HEK293 (cell line): ENCODE data around the gene PMEL.

ENCODE experiments used
- AEBP2 ChIP-seq: fragments of 450-650 bp; formaldehyde crosslinking; IDR thresholded peaks from 2 replicates; pipeline ENCODE4 v1.5.1; 2016; ENCODE audit warnings: missing biosample characterization, missing genetic modification characterization, borderline replicate concordance
- BCL11A ChIP-seq: fragments of 450-650 bp; formaldehyde crosslinking; IDR thresholded peaks from 2 replicates; pipeline ENCODE4 v1.5.1; 2016; ENCODE audit warnings: low read depth, missing biosample characterization, missing genetic modification characterization
- ELK4 ChIP-seq: IDR thresholded peaks from 2 replicates; pipeline ENCODE4 v1.6.1; 2011; ENCODE audit warnings: mild to moderate bottlenecking, low read depth, low read length, borderline replicate concordance
- HOXA7 ChIP-seq: sonication (generic); formaldehyde crosslinking; IDR thresholded peaks from 2 replicates; pipeline ENCODE4 v1.8.1; 2022; ENCODE audit warnings: missing genetic modification reagents, borderline replicate concordance
- INSM2 ChIP-seq: fragments of 450-650 bp; formaldehyde crosslinking; IDR thresholded peaks from 2 replicates; pipeline ENCODE4 v1.5.1; 2016; ENCODE audit warnings: missing biosample characterization, missing genetic modification characterization
- OVOL3 ChIP-seq: fragments of 450-650 bp; formaldehyde crosslinking; IDR thresholded peaks from 2 replicates; pipeline ENCODE4 v1.5.1; 2016; ENCODE audit warnings: missing biosample characterization, missing genetic modification characterization
- PRDM6 ChIP-seq: fragments of 450-650 bp; formaldehyde crosslinking; IDR thresholded peaks from 2 replicates; pipeline ENCODE4 v1.5.1; 2017; ENCODE audit warnings: missing biosample characterization, missing genetic modification characterization
- ZBTB10 ChIP-seq: fragments of 450-650 bp; formaldehyde crosslinking; IDR thresholded peaks from 2 replicates; pipeline ENCODE4 v1.5.1; 2016; ENCODE audit warnings: missing biosample characterization, missing genetic modification characterization
- ZBTB21 ChIP-seq: fragments of 450-650 bp; formaldehyde crosslinking; IDR thresholded peaks from 2 replicates; pipeline ENCODE4 v1.5.1; 2017; ENCODE audit warnings: missing biosample characterization, missing genetic modification characterization
- ZEB2 ChIP-seq: fragments of 450-650 bp; formaldehyde crosslinking; IDR thresholded peaks from 2 replicates; pipeline ENCODE4 v1.5.1; 2016; ENCODE audit warnings: missing biosample characterization, missing genetic modification characterization
- ZFP69B ChIP-seq: fragments of 450-650 bp; formaldehyde crosslinking; IDR thresholded peaks from 2 replicates; pipeline ENCODE4 v1.5.1; 2016; ENCODE audit warnings: missing biosample characterization, missing genetic modification characterization
- ZNF16 ChIP-seq: fragments of 450-650 bp; formaldehyde crosslinking; IDR thresholded peaks from 2 replicates; pipeline ENCODE4 v1.5.1; 2016; ENCODE audit warnings: low read depth, missing biosample characterization, missing genetic modification characterization
- ZNF19 ChIP-seq: fragments of 450-650 bp; formaldehyde crosslinking; IDR thresholded peaks from 2 replicates; pipeline ENCODE4; 2016; ENCODE audit warnings: missing biosample characterization, missing genetic modification characterization, low read depth
- ZNF391 ChIP-seq: fragments of 450-650 bp; formaldehyde crosslinking; IDR thresholded peaks from 2 replicates; pipeline ENCODE4 v1.5.1; 2016; ENCODE audit warnings: low read depth, missing biosample characterization, missing genetic modification characterization, borderline replicate concordance
- ZNF548 ChIP-seq: fragments of 450-650 bp; formaldehyde crosslinking; IDR thresholded peaks from 2 replicates; pipeline ENCODE4 v1.5.1; 2016; ENCODE audit warnings: missing biosample characterization, missing genetic modification characterization
- ZNF626 ChIP-seq: fragments of 450-650 bp; sonication (Bioruptor Pico); formaldehyde crosslinking; IDR thresholded peaks from 2 replicates; pipeline ENCODE4 v1.5.1; 2018; ENCODE audit warnings: missing biosample characterization, missing genetic modification characterization, inconsistent platforms
- ZNF660 ChIP-seq: fragments of 450-650 bp; IDR thresholded peaks from 2 replicates; pipeline ENCODE4 v1.5.1; 2018; ENCODE audit warnings: missing biosample characterization, mild to moderate bottlenecking, missing genetic modification characterization
- ZNF677 ChIP-seq: fragments of 450-650 bp; IDR thresholded peaks from 2 replicates; pipeline ENCODE4 v1.5.0; 2018; ENCODE audit warnings: missing biosample characterization, mild to moderate bottlenecking, missing genetic modification characterization, moderate library complexity
- ZNF692 ChIP-seq: fragments of 450-650 bp; formaldehyde crosslinking; IDR thresholded peaks from 2 replicates; pipeline ENCODE4 v1.5.1; 2016; ENCODE audit warnings: missing biosample characterization, missing genetic modification characterization
- ZNF707 ChIP-seq: fragments of 450-650 bp; formaldehyde crosslinking; IDR thresholded peaks from 2 replicates; pipeline ENCODE4 v1.5.1; 2016; ENCODE audit warnings: missing biosample characterization, missing genetic modification characterization
- ZNF768 ChIP-seq: fragments of 450-650 bp; formaldehyde crosslinking; IDR thresholded peaks from 2 replicates; pipeline ENCODE4 v1.5.1; 2018; ENCODE audit warnings: missing biosample characterization, mild to moderate bottlenecking, missing genetic modification characterization
- ZNF777 ChIP-seq: fragments of 450-650 bp; formaldehyde crosslinking; IDR thresholded peaks from 2 replicates; pipeline ENCODE4 v1.5.1; 2017; ENCODE audit warnings: missing biosample characterization, missing genetic modification characterization, borderline replicate concordance
- ZNF830 ChIP-seq: fragments of 450-650 bp; IDR thresholded peaks from 2 replicates; pipeline ENCODE4 v1.5.0; 2018; ENCODE audit warnings: missing biosample characterization, missing genetic modification characterization, low read depth, mild to moderate bottlenecking, moderate library complexity
- ZNF843 ChIP-seq: fragments of 450-650 bp; formaldehyde crosslinking; IDR thresholded peaks from 2 replicates; pipeline ENCODE4 v1.5.1; 2016; ENCODE audit warnings: missing biosample characterization, missing genetic modification characterization
- TF ChIP-seq, protein P1 (sequence below): fragments of 450-650 bp; formaldehyde crosslinking; IDR thresholded peaks from 2 replicates; pipeline ENCODE4 v1.5.1; 2016; ENCODE audit warnings: missing biosample characterization, missing genetic modification characterization
- TF ChIP-seq, protein P2 (sequence below): fragments of 450-650 bp; formaldehyde crosslinking; IDR thresholded peaks from 2 replicates; pipeline ENCODE4 v1.5.1; 2016; ENCODE audit warnings: missing biosample characterization, missing genetic modification characterization

The PMEL gene

DNA sequence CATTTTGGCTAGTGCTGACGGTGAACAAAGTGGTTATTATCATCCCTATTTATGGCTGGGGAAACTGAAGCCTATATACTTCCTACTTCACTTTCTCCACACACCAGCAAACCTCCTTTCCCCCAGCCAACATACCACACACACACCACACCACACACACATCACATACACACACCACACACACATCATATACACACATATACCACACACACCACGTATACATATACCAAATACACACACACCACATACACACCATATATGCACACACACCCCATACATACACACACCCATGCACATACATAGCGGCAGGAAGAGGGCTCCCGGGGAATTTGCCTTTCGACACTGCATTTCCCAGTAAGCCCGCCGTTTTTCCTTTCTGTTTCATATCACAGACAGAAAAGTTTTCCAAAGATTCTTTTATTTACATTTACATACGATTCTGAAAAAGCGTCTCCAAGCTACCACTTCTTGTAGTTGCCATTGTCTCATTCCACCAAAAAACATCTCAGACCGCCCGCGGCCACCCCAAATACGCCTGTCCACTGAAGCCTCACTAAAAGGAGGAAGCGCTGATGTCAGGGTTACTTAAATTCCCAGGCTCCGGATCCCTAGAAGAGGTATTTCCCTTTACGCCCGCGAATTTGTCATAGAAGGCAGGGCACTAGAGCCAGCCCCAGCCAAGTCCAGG, 7.2 kb upstream of the PMEL start (continued):
- TF ChIP-seq, protein P1, sequence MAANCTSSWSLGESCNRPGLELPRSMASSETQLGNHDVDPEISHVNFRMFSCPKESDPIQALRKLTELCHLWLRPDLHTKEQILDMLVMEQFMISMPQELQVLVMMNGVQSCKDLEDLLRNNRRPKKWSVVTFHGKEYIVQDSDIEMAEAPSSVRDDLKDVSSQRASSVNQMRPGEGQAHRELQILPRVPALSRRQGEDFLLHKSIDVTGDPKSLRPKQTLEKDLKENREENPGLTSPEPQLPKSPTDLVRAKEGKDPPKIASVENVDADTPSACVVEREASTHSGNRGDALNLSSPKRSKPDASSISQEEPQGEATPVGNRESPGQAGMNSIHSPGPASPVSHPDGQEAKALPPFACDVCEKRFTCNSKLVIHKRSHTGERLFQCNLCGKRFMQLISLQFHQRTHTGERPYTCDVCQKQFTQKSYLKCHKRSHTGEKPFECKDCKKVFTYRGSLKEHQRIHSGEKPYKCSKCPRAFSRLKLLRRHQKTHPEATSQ: no peak
- TF ChIP-seq ZNF548: no peak
- no peak for TF ChIP-seq HOXA7 (CRISPR knock-in tag)
- peak; percentile 70; the same call in 1 of the 2 replicates for TF ChIP-seq ZNF660 (tag by site-specific recombination)
- no peak for TF ChIP-seq PRDM6 (tag by site-specific recombination)
- TF ChIP-seq OVOL3 (tag by site-specific recombination): no peak
- no peak for TF ChIP-seq INSM2 (tag by site-specific recombination)
- TF ChIP-seq ZNF707 (tag by site-specific recombination): no peak
- TF ChIP-seq ZNF16 (tag by site-specific recombination): no peak
- TF ChIP-seq ZNF391: peak; percentile 77; the same call in 1 of the 2 replicates
- no peak; the same call in 1 of the 2 replicates for TF ChIP-seq BCL11A (tag by site-specific recombination)
- TF ChIP-seq ZEB2 (tag by site-specific recombination): no peak
- peak; percentile 39; the same call in 1 of the 2 replicates for TF ChIP-seq ZNF692 (tag by site-specific recombination)
- no peak for TF ChIP-seq ZNF768 (tag by site-specific recombination)
- no peak for TF ChIP-seq ZNF677 (tag by site-specific recombination)
- TF ChIP-seq ELK4: no peak
- TF ChIP-seq ZNF19: no peak
- no peak; the same call in 1 of the 2 replicates for TF ChIP-seq ZNF843 (tag by site-specific recombination)
- TF ChIP-seq ZNF626: no peak
- TF ChIP-seq, protein P2, sequence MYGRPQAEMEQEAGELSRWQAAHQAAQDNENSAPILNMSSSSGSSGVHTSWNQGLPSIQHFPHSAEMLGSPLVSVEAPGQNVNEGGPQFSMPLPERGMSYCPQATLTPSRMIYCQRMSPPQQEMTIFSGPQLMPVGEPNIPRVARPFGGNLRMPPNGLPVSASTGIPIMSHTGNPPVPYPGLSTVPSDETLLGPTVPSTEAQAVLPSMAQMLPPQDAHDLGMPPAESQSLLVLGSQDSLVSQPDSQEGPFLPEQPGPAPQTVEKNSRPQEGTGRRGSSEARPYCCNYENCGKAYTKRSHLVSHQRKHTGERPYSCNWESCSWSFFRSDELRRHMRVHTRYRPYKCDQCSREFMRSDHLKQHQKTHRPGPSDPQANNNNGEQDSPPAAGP: no peak; the same call in 1 of the 2 replicates
- TF ChIP-seq AEBP2: no peak
- TF ChIP-seq ZNF830: no peak
- TF ChIP-seq ZFP69B: peak; percentile 86
- no peak for TF ChIP-seq ZBTB10
- TF ChIP-seq ZNF777: no peak
- no peak; the same call in 1 of the 2 replicates for TF ChIP-seq ZBTB21 (tag by site-specific recombination)
